Kidney (tissue), 14 donors: Measurements from ENCODE around the gene DDX10. TPM values are rescaled to one million over a fixed set of nuclear protein-coding genes. Genes with fewer than 3 reads are reported as not detected.

Experiments used
- DNase-seq, 5 donors: peaks; one replicate each; pipeline ENCODE4 v3.0.0-alpha.2; 2013 to 2020
- FAIRE-seq: peaks from 2 replicates; lab custom pipeline; 2012; peaks lifted over from hg19 to GRCh38; lab: Jason Lieb, UNC
- H3K27ac ChIP-seq, 2 donors: one replicate each; pipeline ENCODE4 v1.7.0; 2013; ENCODE audit warnings: low read depth in 2 of 2, low read length in 2 of 2, inconsistent platforms in 1 of 2
- H3K27me3 ChIP-seq: one replicate; pipeline ENCODE4 v1.7.1; 2013; ENCODE audit warnings: low read length, inconsistent platforms; ENCODE audit not compliant: control insufficient read depth, insufficient read depth
- H3K36me3 ChIP-seq, 3 donors: one replicate each; pipeline versions ENCODE4 v1.7.0 to v1.7.1; 2013; ENCODE audit warnings: low read length in 3 of 3, control low read depth in 1 of 3, inconsistent platforms in 1 of 3; ENCODE audit not compliant: insufficient read depth in 3 of 3, control insufficient read depth in 2 of 3
- H3K4me1 ChIP-seq, 3 donors: one replicate each; pipeline versions ENCODE4 v1.7.0 to v1.7.1; 2013; ENCODE audit warnings: low read length in 3 of 3, inconsistent platforms in 1 of 3, low read depth in 1 of 3; ENCODE audit not compliant: control insufficient read depth in 2 of 3, insufficient read depth in 2 of 3
- H3K4me3 ChIP-seq, 3 donors: one replicate each; pipeline versions ENCODE4 v1.7.0 to v1.8.1; 2013; ENCODE audit warnings: low read length in 3 of 3, control low read depth in 1 of 3, inconsistent platforms in 1 of 3
- H3K9ac ChIP-seq, 3 donors: one replicate each; pipeline versions ENCODE4 v1.7.0 to v1.7.1; 2013; ENCODE audit warnings: low read length in 3 of 3, control low read depth in 1 of 3, inconsistent platforms in 1 of 3
- H3K9me3 ChIP-seq, 3 donors: one replicate each; pipeline versions ENCODE4 v1.7.0 to v1.7.1; 2013; ENCODE audit warnings: low read length in 3 of 3, control low read depth in 1 of 3, inconsistent platforms in 1 of 3; ENCODE audit not compliant: control insufficient read depth in 2 of 3, insufficient read depth in 1 of 3
- CTCF ChIP-seq: IDR thresholded peaks from 3 replicates; pipeline ENCODE4 v1.5.1; 2012; ENCODE audit warnings: mild to moderate bottlenecking, moderate library complexity, borderline replicate concordance; ENCODE audit not compliant: insufficient read depth; ENCODE audit errors: extremely low read depth
- intact Hi-C: fragments of 100-400 bp; cut with DNase I; formaldehyde crosslinking; loops from one replicate; pipeline ENCODE4 v1.11.1; 2022
- polyA plus RNA-seq: library from polyadenylated mRNA; stranded (reverse); fragments of 350-450 nt; fragmentation: Illumina TruSeq; extraction: RNeasy Lipid Tissue Mini Kit (QIAGEN cat#74804); gene quantifications from one replicate; pipeline ENCODE4 v1.2.3, GENCODE V29; 2014; ENCODE audit warnings: low read depth, low replicate concordance; ENCODE audit not compliant: insufficient read depth
- total RNA-seq: library from RNA; stranded (reverse); fragmentation: NEBNext Ultra II Directional; extraction: Animal tissue kit (Norgen Biotek cat#: 25700); gene quantifications from one replicate; pipeline ENCODE4 v1.2.1, GENCODE V29; 2021
- donor health status: control.
- donor health status: control.
- donor health status: control.
- donor health status: control.
- donor health status: control.
- donor health status: DM: yes; HTN: yes; CAD: no.
- donor health status: Normal renal cell carcinoma (clear cell type).

The DDX10 gene
- total and polyA plus RNA-seq, 2 donors from 2014 or later: 24.8 to 79.2 TPM

DNA sequence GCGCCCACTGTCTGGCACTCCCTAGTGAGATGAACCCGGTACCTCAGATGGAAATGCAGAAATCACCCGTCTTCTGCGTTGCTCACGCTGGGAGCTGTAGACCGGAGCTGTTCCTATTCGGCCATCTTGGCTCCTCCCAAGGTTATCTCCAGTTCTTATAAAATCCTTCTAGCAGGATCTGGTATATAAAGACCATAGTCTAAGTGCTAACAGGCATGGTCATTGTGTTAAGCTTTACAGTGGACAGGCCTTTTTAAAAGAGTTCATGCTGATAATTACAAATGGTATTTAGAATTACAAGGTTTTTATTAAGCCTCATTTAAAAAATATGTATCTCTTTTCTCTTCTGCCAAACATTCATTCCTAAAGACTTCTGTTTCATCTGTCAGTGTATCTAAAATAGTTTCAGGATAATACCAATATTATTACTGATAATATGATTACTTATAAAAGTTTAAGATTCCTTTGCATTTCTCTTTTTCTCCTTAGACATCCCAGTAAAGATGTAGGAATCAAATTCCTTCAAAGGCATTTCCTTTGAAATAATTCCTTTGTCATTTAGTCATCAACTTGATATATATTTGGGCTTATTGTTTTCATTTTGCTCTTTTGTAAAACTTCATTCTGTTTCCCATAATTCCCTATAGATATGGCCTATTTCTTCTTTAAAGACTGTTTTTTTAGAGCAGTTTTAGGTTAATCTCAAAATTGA, 20.7 kb downstream of the DDX10 start:
- H3K9me3 ChIP-seq: no peaks in the 10 kb centered on the region
- H3K27ac ChIP-seq: no peak overlapping the region
- FAIRE-seq: no peak
- H3K9ac ChIP-seq: no peak overlapping the region
- DNase-seq: no peak
- H3K4me1 ChIP-seq: no peaks in the 10 kb centered on the region
- H3K36me3 ChIP-seq: peaks cover 0 to 6% (median 2%) of the 10 kb centered on the region in 3 donors
- no peak overlapping the region for H3K4me3 ChIP-seq
- intact Hi-C loops: no loop called here
- TF ChIP-seq CTCF: no peak
- H3K27me3 ChIP-seq: no peaks in the 10 kb centered on the region

- no peak for DNase-seq
- Histone ChIP-seq H3K4me1 (no peaks in the 10 kb centered on the region), H3K4me3 (no peak overlapping the region), H3K27me3 (no peaks in the 10 kb centered on the region), H3K9ac (no peak overlapping the region), H3K9me3 (no peaks in the 10 kb centered on the region), H3K36me3 (peaks cover 4 to 15% (median 8%) of the 10 kb centered on the region in 3 donors), H3K27ac (no peak overlapping the region)
- TF ChIP-seq CTCF: no peak
- FAIRE-seq: no peak
- intact Hi-C loops: no loop called here
Observed at GRCh38 chr11:108693852-108694251, 29.0 kb downstream of the DDX10 start.

DNA sequence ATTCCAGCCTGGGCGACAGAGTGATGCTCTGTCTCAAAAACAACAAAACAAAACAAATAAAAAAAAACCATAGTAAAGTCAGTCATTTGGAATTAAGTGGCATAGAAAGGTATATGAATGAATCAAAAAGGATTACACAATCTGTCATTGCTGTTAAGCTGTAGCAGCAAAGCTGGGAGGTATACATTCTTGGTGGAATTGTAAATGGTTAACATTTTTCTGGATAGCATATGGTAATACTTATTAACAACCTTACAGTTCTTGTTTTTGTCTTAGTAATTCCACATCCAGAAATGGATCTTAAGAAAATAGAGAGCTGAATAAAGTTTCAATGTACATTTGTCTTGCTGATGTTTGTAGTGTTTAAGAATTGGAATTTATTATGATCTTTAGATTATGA, 30.0 kb downstream of the DDX10 start:
- intact Hi-C loops: no loop called here
- Histone ChIP-seq H3K27me3 (no peaks in the 10 kb centered on the region), H3K27ac (no peak overlapping the region), H3K4me1 (no peaks in the 10 kb centered on the region), H3K4me3 (no peak overlapping the region), H3K9me3 (no peaks in the 10 kb centered on the region), H3K36me3 (peaks cover 4 to 14% (median 8%) of the 10 kb centered on the region in 3 donors), H3K9ac (no peak overlapping the region)
- DNase-seq (no peak), FAIRE-seq (no peak)
- no peak for TF ChIP-seq CTCF
